SIG-M5 treated with dmso at 0.1 percent for 504 hours (cell line): ENCODE data around the gene FFAR3.
"Not testable (repeated sequence)": the region's sequence is repeated elsewhere in the genome, so short reads cannot be mapped to it uniquely, and the experiment has no call there.

Source experiments
- DNase-seq: peaks from one replicate; lab custom pipeline; 2025; ENCODE audit not compliant: unreplicated experiment; lab: John Stamatoyannopoulos, UW

Gene FFAR3

DNA sequence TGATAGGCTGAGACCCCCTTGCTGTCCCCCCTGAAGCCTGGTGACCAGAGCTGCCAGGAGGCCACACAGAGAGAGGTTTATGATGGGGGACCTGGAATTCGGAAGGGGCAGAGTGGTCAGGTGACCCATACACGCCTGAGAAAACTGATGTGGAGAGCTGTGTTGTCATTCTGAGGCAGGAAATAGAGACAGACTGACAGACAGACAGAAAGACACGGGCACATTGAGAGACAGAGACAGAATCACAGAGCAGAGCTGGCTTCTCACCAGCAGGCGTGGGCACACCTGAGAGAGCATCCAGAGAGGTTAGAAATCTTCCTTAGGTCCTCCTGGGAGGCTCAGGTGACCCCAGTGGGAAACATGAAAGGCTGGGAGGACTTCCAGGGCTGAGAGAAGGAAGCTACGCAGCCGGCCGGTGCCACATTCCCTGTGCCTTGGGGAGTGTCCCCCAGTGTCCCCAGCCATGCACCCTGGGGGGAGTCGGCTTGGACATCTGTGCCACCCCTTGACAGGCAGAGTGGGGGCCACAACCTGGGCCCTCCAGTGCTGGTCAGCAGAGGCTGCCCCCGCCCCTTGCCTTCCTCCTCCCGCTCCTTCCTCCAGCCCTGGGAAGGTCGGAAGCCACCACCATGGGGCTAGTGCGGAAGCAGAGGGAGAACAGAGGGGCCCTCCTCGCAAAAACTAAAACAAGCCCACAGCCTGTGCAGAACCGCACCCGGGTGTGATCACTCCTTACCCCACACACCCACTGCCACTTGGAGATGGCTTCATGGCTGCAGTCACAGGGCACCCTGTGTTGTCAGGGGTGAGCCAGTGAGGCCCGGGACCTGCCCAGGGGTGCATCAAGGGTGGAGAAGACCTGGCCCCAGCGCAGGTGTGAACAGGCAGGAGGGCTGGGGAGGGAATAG lies 8.4 kb upstream of the FFAR3 start:
- DNase-seq, result no peak

DNA sequence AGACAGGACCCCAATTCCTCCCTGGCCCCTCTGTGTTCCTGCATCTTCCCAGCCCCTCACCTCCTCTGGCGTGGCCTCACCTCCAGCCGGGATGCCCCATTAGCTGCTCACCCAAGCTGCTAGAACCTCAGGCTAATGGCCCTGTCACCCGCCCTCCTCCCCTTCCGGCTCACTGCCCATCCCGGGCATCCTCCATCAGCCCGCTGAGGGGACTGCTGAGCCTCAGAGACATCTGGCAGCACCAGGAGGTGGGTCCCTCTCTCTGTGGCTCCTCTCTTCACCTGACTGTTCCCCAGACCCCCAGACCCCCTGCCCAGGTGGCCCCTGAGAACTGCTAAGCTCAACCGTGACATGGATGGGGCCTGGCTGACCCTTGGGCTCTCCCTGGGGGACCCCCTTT lies 7.7 kb upstream of the FFAR3 start:
- DNase-seq, result no peak

DNA sequence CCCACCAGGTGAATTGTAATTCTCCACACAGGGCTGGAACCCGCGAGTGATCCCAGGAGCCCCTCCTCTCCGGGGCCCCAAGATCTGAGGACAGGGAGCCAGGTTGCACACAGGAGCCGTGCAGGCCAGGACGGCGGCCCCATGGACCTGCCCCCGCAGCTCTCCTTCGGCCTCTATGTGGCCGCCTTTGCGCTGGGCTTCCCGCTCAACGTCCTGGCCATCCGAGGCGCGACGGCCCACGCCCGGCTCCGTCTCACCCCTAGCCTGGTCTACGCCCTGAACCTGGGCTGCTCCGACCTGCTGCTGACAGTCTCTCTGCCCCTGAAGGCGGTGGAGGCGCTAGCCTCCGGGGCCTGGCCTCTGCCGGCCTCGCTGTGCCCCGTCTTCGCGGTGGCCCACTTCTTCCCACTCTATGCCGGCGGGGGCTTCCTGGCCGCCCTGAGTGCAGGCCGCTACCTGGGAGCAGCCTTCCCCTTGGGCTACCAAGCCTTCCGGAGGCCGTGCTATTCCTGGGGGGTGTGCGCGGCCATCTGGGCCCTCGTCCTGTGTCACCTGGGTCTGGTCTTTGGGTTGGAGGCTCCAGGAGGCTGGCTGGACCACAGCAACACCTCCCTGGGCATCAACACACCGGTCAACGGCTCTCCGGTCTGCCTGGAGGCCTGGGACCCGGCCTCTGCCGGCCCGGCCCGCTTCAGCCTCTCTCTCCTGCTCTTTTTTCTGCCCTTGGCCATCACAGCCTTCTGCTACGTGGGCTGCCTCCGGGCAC lies 6.7 kb upstream of the FFAR3 start:
- no peak for DNase-seq

DNA sequence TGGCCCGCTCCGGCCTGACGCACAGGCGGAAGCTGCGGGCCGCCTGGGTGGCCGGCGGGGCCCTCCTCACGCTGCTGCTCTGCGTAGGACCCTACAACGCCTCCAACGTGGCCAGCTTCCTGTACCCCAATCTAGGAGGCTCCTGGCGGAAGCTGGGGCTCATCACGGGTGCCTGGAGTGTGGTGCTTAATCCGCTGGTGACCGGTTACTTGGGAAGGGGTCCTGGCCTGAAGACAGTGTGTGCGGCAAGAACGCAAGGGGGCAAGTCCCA lies 6.1 kb upstream of the FFAR3 start:
- DNase-seq, result no peak

DNA sequence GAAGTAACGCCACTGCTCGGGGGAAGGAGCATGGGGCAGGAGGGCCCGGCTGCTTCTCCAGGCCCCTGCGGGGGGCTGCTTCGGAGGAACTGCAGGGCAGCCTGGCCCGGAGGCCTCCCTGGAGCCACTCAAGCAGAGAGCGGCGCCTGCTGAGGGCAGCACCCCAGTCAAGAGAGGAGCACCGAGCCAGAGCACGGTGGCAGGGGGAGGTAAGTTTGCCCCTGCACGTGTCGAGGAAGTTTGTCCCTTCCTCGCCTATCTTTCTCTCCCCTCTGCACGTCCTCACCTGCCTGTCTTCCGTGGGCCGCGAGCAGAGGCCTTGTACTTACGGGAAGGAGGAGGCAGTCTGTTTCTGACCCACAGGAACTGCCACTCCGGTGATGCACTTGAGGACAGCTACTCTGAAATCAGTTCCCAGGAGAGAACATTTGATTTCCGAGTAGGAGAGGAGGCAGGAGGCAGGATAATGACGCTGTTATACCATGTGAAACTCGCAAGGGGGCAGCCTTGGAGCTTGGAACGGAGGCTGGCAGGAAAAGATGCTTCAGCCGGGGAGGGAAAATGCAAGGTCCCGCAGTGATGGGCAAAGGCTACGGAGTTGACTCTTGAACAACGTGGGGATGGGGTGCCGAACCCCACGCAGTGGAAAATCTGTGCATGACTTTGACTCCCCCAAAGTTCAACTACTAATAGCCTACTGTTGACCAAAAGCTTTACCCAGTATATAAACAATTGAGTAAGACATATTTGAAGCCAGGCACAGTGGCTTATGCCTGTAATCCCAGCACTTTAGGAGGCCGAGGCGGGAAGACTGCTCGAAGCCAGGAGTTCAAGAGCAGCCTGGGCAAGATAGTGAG lies 5.6 kb upstream of the FFAR3 start:
- peak; percentile 69 for DNase-seq

DNA sequence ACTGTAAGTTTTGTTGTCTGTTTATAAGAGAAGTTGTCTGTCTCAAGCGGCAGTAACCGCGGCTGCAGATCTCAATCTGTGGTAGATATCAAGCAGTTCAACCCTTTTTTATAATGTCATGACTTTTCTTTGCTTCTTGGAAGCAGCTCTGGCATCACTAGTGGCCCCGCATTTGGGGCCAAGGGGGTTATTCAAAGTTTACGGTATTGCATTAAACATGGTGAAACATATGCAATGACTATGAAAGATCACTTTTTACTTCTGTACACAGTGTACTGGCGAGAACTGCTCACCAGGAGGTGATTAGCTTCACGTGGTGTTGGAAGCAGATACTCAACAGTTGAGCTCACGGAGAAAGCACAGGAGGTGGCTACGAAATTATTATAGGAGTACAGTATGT lies 4.6 kb upstream of the FFAR3 start:
- peak; percentile 5 for DNase-seq

DNA sequence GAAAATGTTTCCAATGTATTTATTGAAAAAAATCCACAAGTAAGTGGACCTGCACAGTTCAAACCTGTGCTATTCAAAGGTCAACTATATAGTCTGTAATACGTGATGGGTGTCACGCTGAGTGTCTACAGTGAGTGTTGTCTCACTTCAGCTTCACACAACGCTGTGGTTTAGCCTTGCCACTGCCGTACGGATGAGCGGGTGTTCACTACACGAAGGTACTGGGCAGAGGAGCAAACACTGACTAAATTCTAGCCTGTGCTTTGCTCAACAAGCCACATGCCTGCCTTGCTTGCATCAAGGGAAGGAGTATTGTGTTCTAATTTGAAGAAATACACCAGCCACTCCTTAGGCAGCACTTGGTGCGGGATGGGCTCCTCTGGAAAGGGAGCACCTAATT lies 3.4 kb upstream of the FFAR3 start:
- DNase-seq, result no peak

DNA sequence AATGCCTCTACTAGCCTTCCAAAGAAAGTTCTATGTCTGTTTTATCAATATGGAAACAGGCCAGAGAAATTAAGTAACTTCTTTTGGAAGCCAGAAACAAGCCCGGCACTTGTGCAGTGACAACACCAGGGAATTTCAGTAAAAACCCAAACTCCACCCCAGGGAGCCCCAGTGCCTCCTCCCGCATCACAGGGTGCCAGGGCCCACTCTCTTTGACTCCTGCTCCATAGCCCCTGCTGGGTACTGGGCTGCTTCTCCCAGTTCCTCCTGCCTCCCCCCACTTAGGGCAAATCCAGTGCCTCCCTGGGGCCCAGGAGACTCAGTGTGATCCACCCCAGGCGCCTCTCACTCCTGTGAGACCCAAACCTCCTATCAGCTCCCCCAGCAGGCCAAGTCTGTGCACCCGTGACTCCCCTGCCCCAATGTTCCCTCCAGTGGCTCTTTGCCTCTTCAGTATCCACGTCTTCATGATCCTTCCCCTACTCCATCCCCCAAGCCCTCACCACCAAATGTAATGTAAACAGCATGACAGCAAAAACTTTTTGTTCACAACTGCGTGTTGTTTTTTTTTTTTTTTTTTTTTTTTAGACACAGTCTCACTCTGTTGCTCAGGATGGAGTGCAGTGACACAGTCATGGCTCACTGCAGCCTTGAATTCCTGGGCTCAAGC lies 2.3 kb upstream of the FFAR3 start:
- no peak for DNase-seq

DNA sequence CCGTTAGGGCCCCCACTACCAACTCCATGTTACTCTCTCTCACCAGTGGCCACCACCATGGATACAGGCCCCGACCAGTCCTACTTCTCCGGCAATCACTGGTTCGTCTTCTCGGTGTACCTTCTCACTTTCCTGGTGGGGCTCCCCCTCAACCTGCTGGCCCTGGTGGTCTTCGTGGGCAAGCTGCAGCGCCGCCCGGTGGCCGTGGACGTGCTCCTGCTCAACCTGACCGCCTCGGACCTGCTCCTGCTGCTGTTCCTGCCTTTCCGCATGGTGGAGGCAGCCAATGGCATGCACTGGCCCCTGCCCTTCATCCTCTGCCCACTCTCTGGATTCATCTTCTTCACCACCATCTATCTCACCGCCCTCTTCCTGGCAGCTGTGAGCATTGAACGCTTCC lies 574 bp downstream of the FFAR3 start:
- DNase-seq, result not testable (repeated sequence)

DNA sequence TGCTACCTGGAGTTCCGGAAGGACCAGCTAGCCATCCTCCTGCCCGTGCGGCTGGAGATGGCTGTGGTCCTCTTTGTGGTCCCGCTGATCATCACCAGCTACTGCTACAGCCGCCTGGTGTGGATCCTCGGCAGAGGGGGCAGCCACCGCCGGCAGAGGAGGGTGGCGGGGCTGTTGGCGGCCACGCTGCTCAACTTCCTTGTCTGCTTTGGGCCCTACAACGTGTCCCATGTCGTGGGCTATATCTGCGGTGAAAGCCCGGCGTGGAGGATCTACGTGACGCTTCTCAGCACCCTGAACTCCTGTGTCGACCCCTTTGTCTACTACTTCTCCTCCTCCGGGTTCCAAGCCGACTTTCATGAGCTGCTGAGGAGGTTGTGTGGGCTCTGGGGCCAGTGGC lies 1.1 kb downstream of the FFAR3 start:
- not testable (repeated sequence) for DNase-seq

DNA sequence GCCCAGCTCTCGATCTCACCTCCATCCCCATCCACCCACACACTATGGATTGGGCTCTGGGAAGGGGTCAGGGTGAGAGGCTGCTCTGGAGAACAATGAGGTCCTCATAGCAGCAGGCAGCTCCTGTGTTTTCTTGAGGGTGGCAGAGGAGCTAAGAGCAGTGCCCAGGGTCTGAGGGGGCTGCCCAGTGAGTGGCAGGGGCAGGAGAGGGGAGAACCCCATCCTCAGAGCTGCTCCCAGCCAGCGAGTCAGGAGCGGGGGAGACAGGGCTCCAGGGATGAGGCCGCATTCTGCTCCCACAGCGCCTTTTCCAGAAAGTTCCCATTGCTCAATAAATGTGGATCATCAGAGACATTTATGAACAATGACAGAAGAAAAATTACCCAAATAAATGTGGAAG lies 1.8 kb downstream of the FFAR3 start:
- DNase-seq, result not testable (repeated sequence)

DNA sequence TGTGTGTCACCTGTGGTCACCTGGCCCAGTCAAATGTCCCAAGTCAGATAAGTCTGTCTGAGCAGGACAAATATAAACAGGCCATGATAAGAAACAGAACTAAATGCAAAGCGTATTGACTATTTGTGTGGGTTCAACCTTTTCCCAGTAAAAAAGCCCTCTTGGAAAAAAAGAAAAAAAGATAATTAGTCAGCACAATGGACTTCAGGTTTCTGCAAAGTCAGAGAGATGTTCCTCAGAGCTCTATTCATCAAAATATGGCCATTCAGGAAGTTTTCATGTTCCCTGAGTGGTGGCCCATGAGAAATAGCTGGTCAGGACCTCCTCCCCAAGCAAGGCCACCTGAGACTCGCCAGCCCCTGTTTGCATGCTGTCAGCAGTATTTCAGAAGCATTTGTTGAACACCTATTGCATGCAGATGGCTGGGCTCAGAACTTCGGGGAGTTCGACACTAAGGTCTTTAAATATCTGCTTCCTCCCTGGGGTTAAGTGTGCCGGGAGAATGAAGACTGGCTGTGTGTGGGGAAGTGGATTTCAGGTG lies 2.7 kb downstream of the FFAR3 start:
- DNase-seq, result no peak

DNA sequence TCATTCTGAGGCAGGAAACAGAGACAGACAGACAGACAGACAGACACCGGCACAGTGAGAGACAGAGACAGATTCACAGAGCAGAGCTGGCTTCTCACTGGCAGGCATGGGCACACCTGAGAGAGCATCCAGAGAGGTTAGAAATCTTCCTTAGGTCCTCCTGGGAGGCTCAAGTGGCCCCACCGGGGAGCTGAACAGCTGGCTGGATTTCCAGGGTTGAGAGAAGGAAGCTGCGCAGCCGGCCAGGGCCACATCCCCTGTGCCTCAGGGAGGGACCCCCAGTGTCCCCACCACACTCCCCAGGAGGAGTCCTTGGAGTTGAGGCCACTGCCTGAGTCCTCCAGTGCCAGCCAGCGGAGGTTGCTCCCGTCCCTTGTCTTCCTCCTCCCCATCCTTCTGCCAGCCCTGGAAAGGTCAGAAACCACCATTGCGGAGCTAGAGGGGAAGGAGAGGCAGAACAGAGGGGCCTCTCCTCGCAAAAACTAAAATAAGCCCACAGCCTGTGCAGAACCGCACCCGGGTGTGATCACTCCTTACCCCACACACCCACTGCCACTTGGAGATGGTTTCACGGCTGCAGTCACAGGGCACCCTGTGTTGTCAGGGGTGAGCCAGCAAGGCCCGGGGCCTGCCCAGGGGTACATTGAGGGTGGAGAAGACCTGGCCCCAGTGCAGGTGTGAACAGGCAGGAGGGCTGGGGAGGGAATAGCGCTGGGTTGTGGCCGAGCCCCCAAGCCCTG lies 4.2 kb downstream of the FFAR3 start:
- no peak for DNase-seq

DNA sequence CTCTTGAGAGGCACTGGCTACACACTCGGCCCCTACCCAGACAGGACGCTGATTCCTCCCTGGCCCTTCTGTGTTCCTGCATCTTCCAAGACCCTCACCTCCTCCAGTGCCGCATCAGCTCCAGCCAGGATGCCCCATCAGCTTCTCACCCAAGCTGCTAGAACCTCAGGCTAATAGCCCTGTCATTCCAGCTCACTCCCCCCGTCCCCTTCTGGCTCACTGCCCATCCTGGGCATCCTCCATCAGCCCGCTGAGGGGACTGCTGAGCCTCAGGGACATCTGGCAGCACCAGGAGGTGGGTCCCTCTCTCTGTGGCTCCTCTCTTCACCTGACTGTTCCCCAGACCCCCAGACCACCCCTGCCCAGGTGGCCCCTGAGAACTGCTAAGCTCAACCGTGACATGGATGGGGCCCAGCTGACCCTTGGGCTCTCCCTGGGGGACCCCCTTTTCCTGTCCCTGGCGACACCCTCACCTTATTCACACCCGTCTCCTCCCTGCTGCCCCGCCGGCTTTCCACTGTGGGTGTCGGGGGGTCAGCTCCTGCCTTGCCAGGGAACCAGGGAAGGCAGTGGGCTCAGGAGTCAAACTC lies 4.8 kb downstream of the FFAR3 start:
- no peak for DNase-seq

DNA sequence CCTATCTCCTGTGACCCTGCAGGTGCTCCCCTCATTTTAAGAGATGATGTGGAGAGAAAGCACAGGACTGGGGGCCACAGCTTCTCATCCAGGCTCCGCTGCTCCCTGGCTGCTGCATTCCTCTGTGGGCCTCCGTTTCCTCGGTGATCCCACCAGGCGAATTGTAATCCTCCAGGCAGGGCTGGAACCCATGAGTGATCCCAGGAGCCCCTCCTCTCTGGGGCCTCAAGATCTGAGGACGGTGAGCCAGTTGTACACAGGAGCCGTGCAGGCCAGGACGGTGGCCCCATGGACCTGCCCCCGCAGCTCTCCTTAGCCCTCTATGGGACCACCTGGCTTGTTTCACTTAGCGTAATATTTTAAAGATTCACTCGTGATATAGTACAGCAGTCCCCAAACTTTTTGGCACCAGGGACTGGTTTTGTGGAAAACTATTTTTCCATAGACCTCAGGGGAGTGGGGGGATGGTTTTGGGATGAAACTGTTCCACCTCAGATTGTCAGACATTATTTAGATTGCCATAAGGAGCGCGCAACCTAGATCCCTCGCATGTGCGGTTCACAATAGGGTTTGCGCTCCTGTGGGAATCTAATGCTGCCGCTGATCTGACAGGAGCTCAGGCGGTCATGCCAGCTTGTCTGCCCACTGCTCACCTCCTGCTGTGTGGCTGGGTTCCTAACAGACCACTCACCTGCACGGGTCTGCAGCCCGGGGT lies 5.6 kb downstream of the FFAR3 start:
- DNase-seq, result no peak

DNA sequence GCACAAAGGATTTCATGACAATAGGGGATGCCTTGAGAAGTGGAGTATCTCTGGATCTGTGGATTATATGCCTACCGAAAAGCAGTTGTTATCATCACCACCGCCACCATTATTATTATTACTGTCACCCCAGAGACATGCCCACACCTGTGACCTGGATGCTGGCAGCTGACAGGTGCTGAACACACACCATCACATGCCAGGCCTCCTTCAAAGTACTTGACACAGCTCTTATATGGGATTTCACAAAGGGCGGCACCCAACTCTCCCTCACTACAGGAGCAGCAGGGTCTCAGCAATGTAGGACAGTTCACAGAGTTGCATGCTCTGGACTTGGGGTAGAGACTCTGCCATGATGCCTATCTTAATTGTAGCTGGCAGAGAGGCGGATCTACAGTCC lies 7.0 kb downstream of the FFAR3 start:
- DNase-seq, result no peak

DNA sequence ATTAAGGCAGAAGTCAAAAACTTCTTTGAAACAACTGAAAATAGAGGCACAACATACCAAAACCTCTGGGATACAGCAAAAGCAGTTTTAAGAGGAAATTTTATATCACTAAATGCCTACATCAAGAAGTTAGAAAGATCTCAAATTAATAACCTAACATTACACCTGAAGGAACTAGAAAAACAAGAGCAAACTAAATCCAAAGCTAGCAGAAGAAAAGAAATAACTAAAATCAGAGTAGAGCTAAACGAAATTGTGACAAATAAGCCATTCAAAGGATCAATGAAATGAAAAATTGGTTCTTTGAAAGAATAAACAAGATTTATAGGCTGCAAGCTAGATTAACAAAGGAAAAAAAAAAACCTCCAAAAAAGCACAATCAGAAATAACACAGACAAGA lies 10.1 kb downstream of the FFAR3 start:
- no peak for DNase-seq

DNA sequence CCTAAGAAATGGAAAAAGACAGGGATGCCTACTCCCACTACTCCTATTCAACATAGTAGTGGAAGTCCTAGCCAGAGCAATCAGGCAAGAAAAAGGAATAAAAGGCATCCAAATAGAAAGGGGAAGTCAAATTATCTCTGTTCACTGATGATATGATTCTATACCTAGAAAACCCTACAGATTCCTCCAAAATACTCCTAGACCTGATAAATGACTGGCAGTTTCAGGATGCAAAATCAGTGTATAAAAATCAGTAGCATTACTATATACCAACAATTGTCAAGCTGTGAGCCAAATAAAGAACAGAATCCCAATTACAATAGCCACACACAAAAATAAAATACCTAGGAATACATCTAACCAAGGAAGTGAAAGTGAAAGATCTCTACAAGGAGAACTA lies 11.3 kb downstream of the FFAR3 start:
- DNase-seq, result no peak

DNA sequence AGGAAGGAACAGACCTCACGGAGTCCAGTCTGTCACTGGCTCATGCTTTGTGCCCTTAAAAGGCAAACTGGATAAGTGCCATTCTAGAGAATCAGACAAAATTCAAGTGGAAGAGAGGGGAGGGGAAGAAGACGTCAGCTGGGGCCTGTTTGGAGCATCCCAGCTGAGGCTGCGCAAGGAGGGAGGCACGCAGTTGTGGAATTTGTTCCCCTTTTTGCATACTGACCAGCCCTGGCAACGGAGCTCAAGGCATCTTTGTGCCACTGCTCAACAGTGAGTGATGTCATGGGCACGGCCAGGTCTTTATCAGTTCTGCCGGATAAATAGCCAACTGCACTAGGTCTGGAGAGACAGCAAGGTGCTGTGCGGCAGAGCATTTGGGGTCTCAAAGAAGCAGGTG lies 12.5 kb downstream of the FFAR3 start, which contains the start of gene GPR42:
TSS of gene GPR42 (plus strand) at position 347 of the 400 bp plus-strand sequence. CDS start 292 bp downstream, outside the sequence.
- no peak for DNase-seq
